Ishikawa (cell line): ENCODE data around the gene TMEM266.

Source experiments
- CREB1 ChIP-seq: IDR thresholded peaks from 2 replicates; pipeline ENCODE4 v1.6.1; 2012; ENCODE audit warnings: low read depth
- REST ChIP-seq: IDR thresholded peaks from 2 replicates; pipeline ENCODE4 v1.6.1; 2012; ENCODE audit warnings: low read depth, mild to moderate bottlenecking

DNA sequence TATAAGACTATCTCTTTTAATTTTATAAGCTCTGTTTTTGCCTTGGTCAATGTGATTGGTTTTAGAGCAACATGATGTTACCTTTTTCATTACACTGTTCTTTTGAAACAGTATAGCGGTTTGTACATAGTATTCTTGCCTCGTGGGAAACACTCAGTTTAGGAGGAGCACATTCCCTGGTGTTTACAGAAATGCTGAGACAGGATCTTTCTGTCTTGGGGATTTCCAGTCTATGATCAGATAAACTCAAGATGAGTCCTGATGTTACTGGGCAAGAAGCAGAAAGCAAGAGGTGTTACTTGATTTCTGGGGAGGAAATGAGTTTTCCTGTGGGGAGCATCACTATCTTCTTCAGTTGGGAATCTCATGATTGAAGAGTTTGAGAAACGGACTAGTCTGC is 2.5 kb downstream of the TMEM266 start:
- TF ChIP-seq CREB1 (no peak), REST (no peak)
